K562 (cell line): ENCODE measurements around the gene TGFBR2. TPM values are rescaled to one million over a fixed set of nuclear protein-coding genes. Genes with fewer than 3 reads are reported as not detected.

Source experiments
- ATAC-seq: fragments of 200-7000 bp; cut with Tn5 transposase; 3 replicates; pipeline ENCODE4 v1.9.1; 2020; ENCODE audit warnings: moderate library complexity
- BruUV-seq: library from RNA; stranded (reverse); fragments of 400-500 nt; replicated peaks from 2 replicates; lab custom pipeline; 2021; lab: Mats Ljungman, UMichigan
- CTCF ChIA-PET: fragments of 300-600 bp; formaldehyde crosslinking; extraction: SDS; loops from one replicate; lab custom pipeline; 2021; ENCODE audit warnings: low intra/inter-chr PET ratio; lab: Yijun Ruan, JAX
- POLR2A ChIA-PET: fragments of 300-600, 350-650 bp; sonication (Branson Sonifier 250); formaldehyde crosslinking; extraction: SDS; loops from one replicate; lab custom pipeline; 2021; ENCODE audit warnings: antibody characterized with exemption, inconsistent platforms; lab: Yijun Ruan, JAX
- DNase-seq, 4 experiments: peaks; one replicate each; pipeline versions ENCODE4 v3.0.0 to v3.0.0-alpha.2; 2011 to 2018; ENCODE audit warnings: low spot score in 3 of 4, mixed read lengths in 3 of 4; ENCODE audit errors: extremely low read depth in 1 of 4
- FAIRE-seq: peaks from 2 replicates; lab custom pipeline; 2011; peaks lifted over from hg19 to GRCh38; lab: Jason Lieb, UNC
- H2AFZ ChIP-seq: 2 replicates; pipeline ENCODE4 v1.6.0; 2011; ENCODE audit warnings: low read depth, low read length, control low read depth, inconsistent platforms
- H3K27ac ChIP-seq: fragments of 200-600 bp; 3 replicates; pipeline ENCODE4 v1.8.0; 2011; ENCODE audit warnings: low read depth, mild to moderate bottlenecking, control low read depth, inconsistent platforms, low read length, moderate library complexity, mixed read lengths; ENCODE audit errors: extremely low read depth
- H3K27me3 ChIP-seq, 2 experiments: fragments of 300-600 bp in 1 of 2; 2 replicates in 1 of 2; 3 replicates in 1 of 2; pipeline versions ENCODE4 v1.6.0 to v1.8.0; 2011; ENCODE audit warnings: inconsistent platforms in 2 of 2, low read length in 2 of 2, mild to moderate bottlenecking in 1 of 2, mixed read lengths in 1 of 2, moderate library complexity in 1 of 2; ENCODE audit not compliant: control insufficient read depth in 2 of 2, insufficient read depth in 2 of 2
- H3K36me3 ChIP-seq: fragments of 300-600 bp; 3 replicates; pipeline ENCODE4 v1.8.0; 2011; ENCODE audit warnings: mild to moderate bottlenecking, low read length, inconsistent platforms; ENCODE audit not compliant: control insufficient read depth, insufficient read depth
- H3K4me1 ChIP-seq, 2 experiments: fragments of 200-600 bp in 1 of 2; replicated peaks in 1 of 2; 2 replicates in 1 of 2; 3 replicates in 1 of 2; pipeline versions ENCODE4 v1.5.1 to v1.8.0; 2011; ENCODE audit warnings: inconsistent platforms in 2 of 2, low read length in 2 of 2, mild to moderate bottlenecking in 1 of 2, mixed read lengths in 1 of 2, moderate library complexity in 1 of 2; ENCODE audit not compliant: control insufficient read depth in 2 of 2, insufficient read depth in 2 of 2
- H3K4me2 ChIP-seq: 2 replicates; pipeline ENCODE4 v1.6.1; 2011; ENCODE audit warnings: low read length, control low read depth, inconsistent platforms, mixed read lengths; ENCODE audit not compliant: insufficient read depth
- H3K4me3 ChIP-seq: fragments of 200-600 bp; sonication (generic), shearing (Covaris generic); 2 replicates; pipeline ENCODE4 v1.5.1; 2016; ENCODE audit warnings: control low read depth, inconsistent platforms
- H3K79me2 ChIP-seq: fragments of 200-600 bp; 3 replicates; pipeline ENCODE4 v1.8.0; 2011; ENCODE audit warnings: low read length, inconsistent platforms; ENCODE audit not compliant: control insufficient read depth, insufficient read depth
- H3K9ac ChIP-seq, 2 experiments: 2 replicates each; pipeline versions ENCODE4 v1.6.0 to v1.6.1; 2011; ENCODE audit warnings: low read depth in 2 of 2, low read length in 2 of 2, control low read depth in 1 of 2, inconsistent platforms in 1 of 2, mild to moderate bottlenecking in 1 of 2, mixed read lengths in 1 of 2; ENCODE audit not compliant: insufficient read depth in 1 of 2
- H3K9me1 ChIP-seq: one replicate; pipeline ENCODE4 v1.6.0; 2011; ENCODE audit warnings: inconsistent platforms, mild to moderate bottlenecking, low read length, moderate library complexity; ENCODE audit not compliant: control insufficient read depth, insufficient read depth
- H3K9me3 ChIP-seq: replicated peaks from 2 replicates; pipeline ENCODE4 v1.5.1; 2011; ENCODE audit warnings: low read depth, low read length, inconsistent platforms; ENCODE audit not compliant: control insufficient read depth, insufficient read depth
- H4K20me1 ChIP-seq: replicated peaks from 2 replicates; pipeline ENCODE4 v1.6.1; 2011; ENCODE audit warnings: low read length, inconsistent platforms, mixed read lengths; ENCODE audit not compliant: control insufficient read depth, insufficient read depth
- BCLAF1 ChIP-seq, 2 experiments: fragments of 450-650 bp in 1 of 2; IDR thresholded peaks; 2 replicates each; pipeline ENCODE4 v1.6.1; 2011 to 2017; ENCODE audit warnings: low read depth in 2 of 2, antibody characterized with exemption in 1 of 2, borderline replicate concordance in 1 of 2, low read length in 1 of 2, mild to moderate bottlenecking in 1 of 2, mixed read lengths in 1 of 2; ENCODE audit not compliant: control insufficient read depth in 1 of 2
- CREB1 ChIP-seq, 2 experiments: sonication (generic) in 1 of 2; formaldehyde crosslinking in 1 of 2; IDR thresholded peaks; 2 replicates each; pipeline versions ENCODE4 v1.6.1 to v1.8.0; 2012 to 2022; ENCODE audit warnings: inconsistent platforms in 1 of 2, mild to moderate bottlenecking in 1 of 2, missing genetic modification reagents in 1 of 2, moderate library complexity in 1 of 2
- MEF2A ChIP-seq: IDR thresholded peaks from 2 replicates; pipeline ENCODE4 v1.6.1; 2011; ENCODE audit warnings: low read depth, mild to moderate bottlenecking, low read length, moderate library complexity; ENCODE audit not compliant: control insufficient read depth
- PHB ChIP-seq: fragments of 250-450 bp; sonication (Bioruptor Pico); IDR thresholded peaks from 2 replicates; pipeline ENCODE4 v1.5.0; 2021
- SIRT6 ChIP-seq: IDR thresholded peaks from one replicate; pipeline ENCODE4 v1.6.1; 2012; ENCODE audit warnings: low read depth, mild to moderate bottlenecking, control low read depth, inconsistent platforms, low read length, moderate library complexity
- ZBTB43 ChIP-seq: sonication (generic); formaldehyde crosslinking; IDR thresholded peaks from 2 replicates; pipeline ENCODE4 v1.8.0; 2023; ENCODE audit warnings: mild to moderate bottlenecking, missing genetic modification reagents
- ZBTB49 ChIP-seq: sonication (generic); formaldehyde crosslinking; IDR thresholded peaks from 2 replicates; pipeline ENCODE4 v1.8.0; 2022; ENCODE audit warnings: missing genetic modification reagents, mild to moderate bottlenecking, borderline replicate concordance
- ZNF644 ChIP-seq: fragments of 200-800 bp; sonication (Bioruptor generic); IDR thresholded peaks from 2 replicates; pipeline ENCODE4 v1.6.1; 2016; ENCODE audit warnings: low read depth, missing genetic modification characterization, missing compliant biosample characterization
- ZNF77 ChIP-seq: fragments of 250-450 bp; sonication (Bioruptor Pico); IDR thresholded peaks from 2 replicates; pipeline ENCODE4 v1.5.0; 2020
- WGBS: fragments of 100-300 bp; shearing (Covaris generic); methylation state at CpG from one replicate; pipeline ENCODE4 v1.1.6; 2016; ENCODE audit warnings: low coverage, mixed read lengths; ENCODE audit not compliant: insufficient coverage; ENCODE audit errors: missing lambda C conversion rate; 5-methylcytosine and 5-hydroxymethylcytosine counted together
- in situ Hi-C: fragments of 300-500 bp; cut with MboI; formaldehyde crosslinking; loops from 4 replicates; pipeline ENCODE4 v1.15.0; 2018; ENCODE audit warnings: inconsistent platforms, mixed read lengths
- intact Hi-C: fragments of 100-400 bp; cut with micrococcal nuclease; formaldehyde crosslinking; loops from 2 replicates; pipeline ENCODE4 v1.14.2; 2022
- polyA plus RNA-seq, 8 experiments: library from polyadenylated mRNA; depleted of rRNA in 4 of 8; stranded (reverse) in 5 of 8; unstranded in 3 of 8; fragments of >200 nt; fragmentation: Nextera tagmentation in 2 of 8; fragmentation: Illumina TruSeq in 1 of 8; extraction: Ambion mirVana in 2 of 8; extraction: Trizol in 1 of 8; gene quantifications; 2 replicates each; pipeline versions ENCODE4 v1.2.1 to v1.2.3, GENCODE V29; 2011 to 2014; ENCODE audit warnings: inconsistent platforms in 1 of 8, missing spikeins in 1 of 8
- total RNA-seq, 7 experiments: library from RNA; depleted of rRNA in 6 of 7; stranded (reverse); fragments of >200 nt in 6 of 7; fragmentation: Illumina TruSeq in 2 of 7; extraction: Trizol in 2 of 7; gene quantifications; 2 replicates each; pipeline versions ENCODE4 v1.2.1 to v1.2.3, GENCODE V29; 2011 to 2021; ENCODE audit warnings: low replicate concordance in 1 of 7

The TGFBR2 gene
- total and polyA plus RNA-seq, 9 of the 15 experiments (the other 6 are each of a cell fraction or from before 2014, with no cell fraction given), result 0.11 to 0.84 (median 0.24) TPM

GRCh38 chr3:30728143-30728542 is 121.7 kb downstream of the TGFBR2 start (continued):
- TF ChIP-seq MEF2A (no peak), ZNF77 (CRISPR knock-in tag) (no peak), ZBTB43 (no peak), CREB1 (IDR thresholded peaks at IDR 0.05) (no peak), CREB1 (CRISPR knock-in tag; IDR thresholded peaks at IDR 0.05) (no peak), SIRT6 (no peak), PHB (no peak)
- TF ChIP-seq, all 486 proteins: peak for 1

GRCh38 chr3:30729512-30729911 is 123.1 kb downstream of the TGFBR2 start:
- in situ Hi-C loops, result no loop called here
- H3K27me3 ChIP-seq, result no peaks in the 10 kb centered on the region
- H4K20me1 ChIP-seq, result no peaks in the 10 kb centered on the region
- 0% methylated on average over 2 of the region's 2 CpGs for WGBS
- no peak for DNase-seq
- H3K79me2 ChIP-seq, result no peaks in the 10 kb centered on the region
- no peak for ATAC-seq
- H3K27ac ChIP-seq, result no peak overlapping the region
- FAIRE-seq, result no peak
- H3K9me1 ChIP-seq, result no peaks in the 10 kb centered on the region
- ChIA-PET POLR2A (no interaction called here), CTCF (no interaction called here)
- H3K4me2 ChIP-seq, result no peak overlapping the region
- H3K9ac ChIP-seq, result no peak overlapping the region
- BruUV-seq, result no TSS peak
- intact Hi-C loops, result no loop called here
- no peak overlapping the region for H2AFZ ChIP-seq
- no peak overlapping the region for H3K4me3 ChIP-seq
- no peaks in the 10 kb centered on the region for H3K36me3 ChIP-seq
- TF ChIP-seq ZNF644 (tag) (no peak), ZBTB49 (CRISPR knock-in tag) (no peak), BCLAF1 (IDR thresholded peaks at IDR 0.05; ENCODE audit: borderline replicate concordance in 1 of 2, control insufficient read depth in 1 of 2, low read depth in 2 of 2, low read length in 1 of 2) (no peak)
- H3K9me3 ChIP-seq, result no peaks in the 10 kb centered on the region
- no peaks in the 10 kb centered on the region for H3K4me1 ChIP-seq
